GOT3 (cell line): ENCODE measurements around the gene DOK7.

Experiments used
- DNase-seq: peaks from one replicate; lab custom pipeline; 2025; ENCODE audit warnings: mixed read lengths; lab: John Stamatoyannopoulos, UW

Gene DOK7

GRCh38 chr4:3489451-3489962, 26.4 kb downstream of the DOK7 start:
- DNase-seq: no peak

- DNase-seq: no peak
Observed at GRCh38 chr4:3491681-3492405, 28.7 kb downstream of the DOK7 start.

- no peak for DNase-seq
Observed at GRCh38 chr4:3492741-3493719, 29.9 kb downstream of the DOK7 start.

GRCh38 chr4:3493720-3494461, 30.8 kb downstream of the DOK7 start:
- DNase-seq: no peak

GRCh38 chr4:3494462-3494871, 31.4 kb downstream of the DOK7 start:
- DNase-seq: no peak

GRCh38 chr4:3495204-3495975, 32.3 kb downstream of the DOK7 start:
- DNase-seq: no peak

GRCh38 chr4:3496021-3496420, 32.9 kb downstream of the DOK7 start:
- DNase-seq: no peak

- DNase-seq: no peak
Observed at GRCh38 chr4:3497095-3497494, 34.0 kb downstream of the DOK7 start.

GRCh38 chr4:3497523-3498389, 34.6 kb downstream of the DOK7 start:
- DNase-seq: no peak

- no peak for DNase-seq
Observed at GRCh38 chr4:3498407-3498806, 35.3 kb downstream of the DOK7 start.

- no peak for DNase-seq
Observed at GRCh38 chr4:3498901-3499510, 35.9 kb downstream of the DOK7 start.

- no peak for DNase-seq
Observed at GRCh38 chr4:3499710-3500109, 36.6 kb downstream of the DOK7 start.

GRCh38 chr4:3500111-3500510, 37.0 kb downstream of the DOK7 start:
- no peak for DNase-seq

- no peak for DNase-seq
Observed at GRCh38 chr4:3500634-3501101, 37.6 kb downstream of the DOK7 start.

- DNase-seq: no peak
Observed at GRCh38 chr4:3501126-3501824, 38.2 kb downstream of the DOK7 start.

GRCh38 chr4:3501825-3502425, 38.8 kb downstream of the DOK7 start:
- DNase-seq: no peak

- DNase-seq: no peak
Observed at GRCh38 chr4:3502941-3503936, 40.1 kb downstream of the DOK7 start.
